Hematopoietic multipotent progenitor cell treated with erythropoietin and hydrocortisone succinate and interleukin-3 and kit ligand, for 17 days (in vitro differentiated cells): ENCODE measurements around the gene CRELD2.

Experiments used
- DNase-seq: peaks from one replicate; pipeline ENCODE4 v3.0.0-alpha.2; 2015; ENCODE audit warnings: low spot score

CRELD2 gene

DNA sequence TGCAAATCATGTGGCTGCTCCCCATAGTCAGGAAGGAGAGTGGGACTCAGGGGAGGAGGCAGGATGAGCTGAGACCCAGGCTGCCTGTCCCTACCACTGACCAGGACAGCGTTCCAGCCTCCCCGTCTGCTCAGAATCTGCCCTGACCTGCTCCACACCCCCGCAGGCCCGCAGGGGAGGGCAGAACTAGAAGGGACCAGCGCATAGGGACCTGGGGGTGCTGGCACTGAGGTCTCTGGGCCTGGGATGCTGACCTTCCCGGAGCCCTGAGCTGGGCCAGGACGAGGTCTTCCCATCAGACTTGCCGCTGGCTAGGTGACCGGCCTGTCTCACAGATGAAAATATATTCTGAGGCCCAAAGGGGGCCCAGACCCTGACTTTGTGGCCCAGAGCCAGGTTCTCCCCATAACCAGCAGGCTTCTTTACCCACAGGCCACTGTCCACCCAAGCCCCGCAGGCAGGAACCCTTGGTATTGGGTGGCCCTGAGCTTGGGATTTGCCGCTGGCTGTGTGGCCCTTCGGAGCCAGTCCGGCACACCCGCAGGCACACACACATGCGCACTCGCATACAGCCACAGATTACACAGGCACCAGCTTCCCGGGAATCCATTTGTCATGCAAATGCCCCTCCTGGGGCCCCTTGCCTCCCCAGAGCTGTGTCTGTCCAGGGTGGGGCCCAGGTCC lies 28.3 kb downstream of the CRELD2 start:
- no peak for DNase-seq

DNA sequence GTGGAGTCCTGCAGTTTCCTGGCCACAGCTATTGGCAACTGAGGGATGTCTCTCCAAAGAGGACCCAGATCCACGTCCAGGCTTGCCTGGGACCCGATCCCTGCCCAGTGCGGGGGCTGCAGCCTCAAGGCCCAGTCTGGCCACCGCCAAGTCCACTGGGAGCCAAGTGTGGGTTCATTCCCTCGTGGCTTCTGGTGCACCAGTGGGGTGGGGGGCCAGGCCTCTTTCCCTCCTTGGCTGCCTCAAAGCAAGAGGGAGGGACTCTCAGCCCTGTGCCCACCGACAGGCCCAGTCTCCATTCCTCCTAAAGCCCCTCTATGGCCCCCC lies 28.8 kb downstream of the CRELD2 start:
- no peak for DNase-seq

GRCh38 chr22:49948116-49948957 lies 29.9 kb downstream of the CRELD2 start:
- no peak for DNase-seq

DNA sequence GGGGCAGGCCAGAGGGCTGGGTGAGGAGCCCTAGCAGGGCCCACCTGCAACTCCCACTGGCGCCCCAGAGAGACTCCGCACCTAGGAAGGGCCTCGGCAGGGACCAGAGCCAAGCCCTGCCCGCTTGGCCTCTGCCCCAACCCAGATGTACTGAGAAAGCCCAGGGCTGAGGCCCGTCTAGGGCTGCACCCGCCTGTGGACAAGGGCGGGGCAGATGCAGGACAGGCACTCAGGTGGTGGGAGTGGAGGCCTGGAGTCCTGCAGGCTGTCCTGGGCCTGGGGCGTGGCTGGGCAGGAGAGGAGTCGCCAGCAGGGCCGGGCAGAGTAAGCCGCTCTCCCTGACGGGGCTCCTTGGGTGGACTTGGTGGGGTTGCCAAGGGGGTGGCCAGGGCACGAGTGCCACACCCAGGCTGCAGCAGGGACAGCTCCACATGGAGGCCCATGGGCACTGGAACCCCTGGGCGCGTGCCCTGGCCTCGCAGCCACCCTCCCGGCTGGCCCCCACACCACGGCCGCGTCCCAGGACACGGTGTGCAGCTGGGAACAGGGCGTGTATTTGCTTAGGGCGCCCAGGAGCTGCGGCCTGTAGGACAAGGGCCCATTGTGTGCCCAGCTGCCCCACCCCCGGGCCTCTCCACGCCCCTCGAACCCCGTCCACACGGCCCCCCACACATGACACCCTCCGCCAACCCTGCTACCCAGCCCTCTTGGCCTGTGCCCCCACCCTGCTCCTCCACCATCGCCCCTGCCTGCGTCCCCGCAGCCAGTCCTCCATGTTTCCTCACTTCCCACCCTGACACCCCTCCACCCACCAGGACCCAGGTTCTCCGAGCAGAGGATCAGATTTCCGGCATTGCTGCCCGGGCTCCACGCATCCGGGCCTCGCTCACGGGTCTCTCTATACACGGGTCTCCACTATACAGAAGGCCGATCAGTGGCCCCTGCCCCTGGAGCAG lies 30.8 kb downstream of the CRELD2 start:
- DNase-seq = no peak

GRCh38 chr22:49949914-49950292 lies 31.5 kb downstream of the CRELD2 start:
- no peak for DNase-seq

GRCh38 chr22:49950396-49950994 lies 32.1 kb downstream of the CRELD2 start:
- DNase-seq = no peak

GRCh38 chr22:49951000-49951677 lies 32.7 kb downstream of the CRELD2 start:
- no peak for DNase-seq

- no peak for DNase-seq
Observed at GRCh38 chr22:49951678-49951985, 33.2 kb downstream of the CRELD2 start.

DNA sequence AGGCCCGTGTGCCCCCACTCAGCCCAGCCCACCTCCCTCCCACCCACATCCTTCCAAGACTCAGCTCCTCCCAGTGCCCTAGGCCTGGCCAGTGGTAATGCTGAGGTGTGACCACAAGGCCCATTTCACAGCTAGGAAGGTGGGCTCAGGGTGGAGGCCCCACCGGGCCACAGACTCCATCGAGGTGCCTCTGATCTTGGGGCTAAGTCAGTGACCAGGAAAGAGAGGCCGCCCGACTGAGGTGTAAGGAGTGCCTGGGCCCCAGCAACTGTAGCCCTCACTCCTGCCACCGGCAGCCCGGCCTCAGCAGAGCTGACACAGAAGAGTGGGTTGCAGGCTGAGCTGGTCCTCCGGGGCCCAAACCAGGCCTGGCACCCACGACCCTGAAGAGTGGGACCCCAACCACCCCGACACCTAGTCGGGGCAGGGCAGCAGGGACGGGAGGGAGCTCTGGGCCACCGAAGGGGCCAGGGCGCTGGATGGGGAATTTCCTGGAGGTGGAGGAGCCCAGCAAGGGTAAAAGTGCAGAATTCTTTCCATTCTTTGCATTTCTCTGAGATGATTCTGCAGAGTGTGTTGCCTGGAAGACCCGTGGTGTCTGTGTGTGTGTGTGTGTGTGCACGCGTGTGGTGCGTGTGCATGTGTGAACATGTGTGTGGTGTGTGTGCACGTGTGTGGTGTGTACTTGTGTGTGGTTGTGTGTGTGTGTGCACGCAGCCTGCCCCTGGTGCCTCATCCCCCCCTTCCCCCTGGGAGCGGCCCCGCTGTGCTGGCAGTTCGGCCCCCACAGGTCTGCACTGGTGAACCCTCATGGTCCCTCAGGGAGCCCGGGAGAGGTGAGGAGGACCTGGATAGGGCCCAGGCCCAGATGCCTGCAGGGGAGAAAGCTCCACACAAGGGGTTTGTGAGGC lies 33.8 kb downstream of the CRELD2 start:
- DNase-seq = no peak

GRCh38 chr22:49953027-49953679 lies 34.7 kb downstream of the CRELD2 start:
- DNase-seq = no peak

DNA sequence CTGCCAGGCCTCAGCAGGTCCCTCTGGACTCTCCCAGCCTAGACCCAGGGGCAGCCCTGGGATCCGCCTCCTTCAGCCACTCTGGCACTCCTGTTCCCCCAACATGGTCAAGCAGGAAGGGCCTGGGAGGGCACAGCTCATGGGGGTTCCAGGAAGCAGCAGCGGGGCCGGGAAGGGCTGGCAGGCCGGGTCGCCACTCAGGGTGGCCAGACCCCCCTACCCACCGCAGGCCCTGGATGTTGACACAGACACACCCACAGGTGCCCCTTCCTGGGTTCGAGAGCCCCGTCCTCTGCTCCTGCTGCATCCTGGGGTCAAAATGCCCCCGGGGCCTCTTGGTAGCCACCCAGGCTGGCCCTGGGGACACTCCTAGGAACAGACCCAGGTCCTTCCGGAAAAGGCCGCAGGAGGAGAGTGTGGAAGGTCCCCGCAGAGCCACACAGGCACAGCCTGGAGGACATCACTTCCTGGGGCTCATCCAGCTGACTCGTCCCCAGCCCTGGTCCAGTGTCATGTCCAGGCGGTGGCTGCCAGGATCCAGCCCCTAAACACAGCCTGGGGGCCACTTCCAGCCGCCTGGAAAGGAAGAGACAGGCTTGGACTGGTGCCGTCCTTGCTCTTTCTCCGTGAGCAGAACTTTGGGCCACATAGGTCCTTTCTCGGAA lies 35.4 kb downstream of the CRELD2 start:
- DNase-seq = no peak

- DNase-seq = no peak
Observed at GRCh38 chr22:49954354-49954753, 35.9 kb downstream of the CRELD2 start.

DNA sequence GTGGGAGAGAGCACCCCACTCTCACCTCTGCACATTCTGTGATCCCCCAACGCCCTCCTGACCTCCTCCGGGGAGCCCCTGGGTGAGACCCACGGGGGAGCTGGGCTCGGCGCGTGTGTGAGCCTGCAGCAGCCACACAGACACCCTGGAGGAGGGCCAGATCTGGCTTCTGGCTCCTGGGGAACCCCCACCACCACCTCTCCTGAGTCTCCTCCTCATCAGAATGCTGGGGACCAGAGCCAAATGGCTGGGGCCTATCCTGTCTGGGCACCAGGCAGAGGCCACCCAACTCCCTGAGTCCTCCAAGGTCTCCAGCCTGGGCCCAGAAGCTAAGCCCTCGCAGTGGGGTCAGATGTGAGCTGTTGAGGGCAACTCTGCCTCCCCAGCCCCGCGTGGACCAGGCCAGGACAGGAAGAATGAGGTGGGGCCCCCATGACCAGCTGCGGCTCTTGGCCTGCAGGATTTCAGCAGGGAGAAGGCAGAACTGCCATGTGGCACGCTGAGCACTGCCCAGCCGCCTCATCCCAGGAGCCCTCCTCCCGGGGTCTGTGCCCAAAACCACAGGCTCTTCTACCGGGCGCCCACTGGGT lies 36.7 kb downstream of the CRELD2 start:
- no peak for DNase-seq

DNA sequence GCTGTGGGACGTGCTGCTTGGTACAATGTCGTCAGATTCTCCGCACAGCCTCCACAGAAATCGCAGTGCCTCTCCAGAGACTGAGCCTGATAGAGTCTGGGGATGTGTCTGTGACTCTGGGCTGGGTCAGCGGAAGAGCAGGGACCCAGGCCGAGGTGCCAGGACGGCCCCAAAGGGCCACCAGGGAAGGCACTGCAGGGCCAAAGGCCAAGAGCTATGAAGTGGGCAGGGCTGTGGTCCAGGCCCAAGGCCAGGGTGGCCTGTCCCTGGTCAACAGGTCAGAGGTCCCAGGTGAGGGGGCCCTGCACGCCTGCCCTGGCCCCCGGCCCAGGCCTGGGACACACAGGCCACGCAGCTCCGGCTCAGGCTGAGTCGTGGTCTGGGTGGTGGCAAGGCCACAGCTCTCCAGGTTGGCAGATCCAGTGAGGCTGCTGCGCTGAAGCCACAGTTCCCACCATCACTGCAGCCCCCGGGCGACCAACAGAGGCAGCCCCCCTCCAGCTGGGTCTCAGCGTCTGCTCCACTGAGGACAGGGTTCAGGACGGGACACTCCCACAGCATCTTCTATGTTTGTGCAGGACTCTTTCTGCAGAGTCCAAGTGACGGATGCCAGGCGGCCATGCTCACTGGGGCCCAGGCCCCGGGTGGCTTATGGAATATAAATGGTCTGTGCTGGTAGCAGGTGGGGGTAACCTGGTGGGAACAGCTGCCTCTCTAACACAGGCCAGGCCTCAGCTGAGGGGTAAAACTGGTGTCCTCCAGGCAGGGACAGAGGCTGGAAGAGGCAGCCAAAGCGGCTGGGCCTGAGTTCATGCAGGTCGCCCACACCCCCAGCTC lies 37.4 kb downstream of the CRELD2 start:
- DNase-seq = no peak

GRCh38 chr22:49956418-49956770 lies 38.0 kb downstream of the CRELD2 start:
- DNase-seq = no peak

- no peak for DNase-seq
Observed at GRCh38 chr22:49956914-49957825, 38.7 kb downstream of the CRELD2 start.

GRCh38 chr22:49957826-49958365 lies 39.5 kb downstream of the CRELD2 start:
- no peak for DNase-seq
